Measurements from ENCODE around the gene GNG7.
"Not testable (repeated sequence)": the region's sequence is repeated elsewhere in the genome, so short reads cannot be mapped to it uniquely, and the experiment has no call there.

The GNG7 gene

GRCh38 chr19:2524840-2525723, 177.4 kb downstream of the GNG7 start:
- Histone ChIP-seq H3K4me3 (ENCODE audit: low read depth in 1 of 2, low read length in 2 of 2) (no peak overlapping the region), H3K79me2 (ENCODE audit: insufficient read depth, low read length) (no peaks in the 10 kb centered on the region), H3K9ac (ENCODE audit: low read depth, low read length) (no peak overlapping the region), H3K4me2 (ENCODE audit: insufficient read depth, low read length) (no peak overlapping the region), H3K9me3 (ENCODE audit: insufficient read depth, low read length, severe bottlenecking) (no peaks in the 10 kb centered on the region), H4K20me1 (ENCODE audit: insufficient read depth, low read length) (no peaks in the 10 kb centered on the region; the same call in 1 of the 2 replicates), H3K36me3 (ENCODE audit: insufficient read depth, low read length) (no peaks in the 10 kb centered on the region), H2AFZ (ENCODE audit: low read depth, low read length) (no peak overlapping the region), H3K27ac (ENCODE audit: low read length) (no peak overlapping the region), H3K27me3 (ENCODE audit: insufficient read depth, low read length, poor library complexity) (no peaks in the 10 kb centered on the region), H3K4me1 (ENCODE audit: insufficient read depth, low read length) (no peaks in the 10 kb centered on the region)
- DNase-seq = no peak
- no peak for ATAC-seq (ENCODE audit: insufficient read depth, low read depth)
- TF ChIP-seq CTCF (IDR thresholded peaks at IDR 0.05; ENCODE audit: borderline replicate concordance, extremely low read depth, low read length, poor library complexity, severe bottlenecking) = no peak
- no peak for TF ChIP-seq EZH2 (IDR thresholded peaks at IDR 0.05; ENCODE audit: borderline replicate concordance, low read depth, low read length, severe bottlenecking)

DNA sequence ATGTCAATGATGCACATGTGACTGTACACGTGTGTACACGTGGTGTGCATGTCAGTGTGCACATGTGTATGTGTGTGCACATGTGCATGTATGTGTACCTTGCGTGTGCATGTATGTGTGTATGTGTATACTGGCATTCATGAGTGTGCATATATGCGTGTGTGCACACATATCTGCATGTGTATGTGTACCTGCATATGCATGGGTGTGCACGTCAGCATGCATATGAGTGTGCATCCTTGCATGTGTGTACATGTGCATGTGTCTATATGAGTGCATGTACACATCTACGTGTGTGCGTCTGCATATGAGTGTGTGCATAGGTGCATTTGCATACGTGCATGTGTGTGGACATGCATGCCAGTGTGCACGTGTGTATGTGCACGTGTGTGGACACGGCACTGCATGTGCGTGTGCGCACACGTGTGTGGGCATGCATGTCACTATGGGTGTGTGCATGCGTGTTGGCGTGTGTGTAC, 178.1 kb downstream of the GNG7 start:
- H3K4me2 ChIP-seq (ENCODE audit: insufficient read depth, low read length) = no peak overlapping the region

DNA sequence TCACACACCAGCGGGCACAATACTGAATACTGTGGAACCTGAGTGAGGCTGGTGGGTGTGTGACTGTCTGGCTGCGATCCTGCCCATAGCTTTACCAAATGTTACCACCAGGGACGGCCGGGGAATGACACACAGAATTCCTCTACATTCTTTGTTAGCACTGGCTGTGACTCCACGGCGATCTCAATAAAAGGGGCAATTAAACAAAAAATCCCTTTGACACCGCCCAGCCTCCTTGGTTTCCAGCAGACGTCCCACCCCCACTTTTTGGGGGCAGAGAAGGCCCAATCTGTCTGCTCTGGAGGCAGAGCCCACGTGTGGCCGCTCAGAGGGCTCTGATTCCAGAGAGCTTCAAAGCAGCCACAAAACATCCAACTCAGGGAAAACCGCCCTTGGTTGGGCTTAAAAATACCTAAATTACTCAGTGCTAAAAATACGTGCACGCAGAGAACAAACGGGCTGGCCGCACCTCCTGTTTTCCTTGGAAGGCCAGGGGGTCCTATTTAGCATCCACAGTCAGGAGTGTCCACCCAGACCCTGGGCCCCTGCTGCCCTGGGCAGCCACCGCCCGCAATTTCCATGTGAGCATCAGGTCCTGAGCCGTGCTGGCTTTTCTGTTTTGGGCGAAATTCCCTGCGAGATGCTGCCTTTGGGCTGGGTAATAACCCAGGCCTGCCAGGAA, 178.7 kb downstream of the GNG7 start:
- Histone ChIP-seq H3K27me3 (ENCODE audit: insufficient read depth, low read length, poor library complexity) (no peaks in the 10 kb centered on the region), H3K4me2 (ENCODE audit: insufficient read depth, low read length) (no peak overlapping the region), H2AFZ (ENCODE audit: low read depth, low read length) (no peak overlapping the region), H3K4me3 (ENCODE audit: low read depth in 1 of 2, low read length in 2 of 2) (no peak overlapping the region), H3K79me2 (ENCODE audit: insufficient read depth, low read length) (no peaks in the 10 kb centered on the region), H3K9ac (ENCODE audit: low read depth, low read length) (no peak overlapping the region), H3K4me1 (ENCODE audit: insufficient read depth, low read length) (no peaks in the 10 kb centered on the region), H3K9me3 (ENCODE audit: insufficient read depth, low read length, severe bottlenecking) (no peaks in the 10 kb centered on the region), H3K36me3 (ENCODE audit: insufficient read depth, low read length) (no peaks in the 10 kb centered on the region), H3K27ac (ENCODE audit: low read length) (no peak overlapping the region), H4K20me1 (ENCODE audit: insufficient read depth, low read length) (no peaks in the 10 kb centered on the region; the same call in 1 of the 2 replicates)
- TF ChIP-seq CTCF (IDR thresholded peaks at IDR 0.05; ENCODE audit: borderline replicate concordance, extremely low read depth, low read length, poor library complexity, severe bottlenecking) (no peak), EZH2 (IDR thresholded peaks at IDR 0.05; ENCODE audit: borderline replicate concordance, low read depth, low read length, severe bottlenecking) (no peak)
- ATAC-seq (ENCODE audit: insufficient read depth, low read depth) = no peak
- no peak for DNase-seq

More for the DNA sequence above, 178.1 kb downstream of the GNG7 start:
- ATAC-seq (ENCODE audit: insufficient read depth, low read depth) (no peak), DNase-seq (no peak)
- Histone ChIP-seq H3K4me3 (ENCODE audit: low read depth in 1 of 2, low read length in 2 of 2) (no peak overlapping the region), H3K79me2 (ENCODE audit: insufficient read depth, low read length) (no peaks in the 10 kb centered on the region), H3K9ac (ENCODE audit: low read depth, low read length) (no peak overlapping the region), H3K36me3 (ENCODE audit: insufficient read depth, low read length) (no peaks in the 10 kb centered on the region), H3K27me3 (ENCODE audit: insufficient read depth, low read length, poor library complexity) (no peaks in the 10 kb centered on the region), H4K20me1 (ENCODE audit: insufficient read depth, low read length) (no peaks in the 10 kb centered on the region; the same call in 1 of the 2 replicates), H3K4me1 (ENCODE audit: insufficient read depth, low read length) (no peaks in the 10 kb centered on the region), H3K27ac (ENCODE audit: low read length) (no peak overlapping the region), H3K9me3 (ENCODE audit: insufficient read depth, low read length, severe bottlenecking) (no peaks in the 10 kb centered on the region), H2AFZ (ENCODE audit: low read depth, low read length) (no peak overlapping the region)
- no peak for TF ChIP-seq EZH2 (IDR thresholded peaks at IDR 0.05; ENCODE audit: borderline replicate concordance, low read depth, low read length, severe bottlenecking)

GRCh38 chr19:2519482-2519881, 183.0 kb downstream of the GNG7 start:
- no peak overlapping the region for H3K9ac ChIP-seq (ENCODE audit: low read depth, low read length)
- H3K36me3 ChIP-seq (ENCODE audit: insufficient read depth, low read length) = no peaks in the 10 kb centered on the region
- H3K79me2 ChIP-seq (ENCODE audit: insufficient read depth, low read length) = no peaks in the 10 kb centered on the region
- peaks cover 4% of the 10 kb centered on the region for H3K27me3 ChIP-seq (ENCODE audit: insufficient read depth, low read length, poor library complexity)
- ATAC-seq (ENCODE audit: insufficient read depth, low read depth) = no peak
- H2AFZ ChIP-seq (ENCODE audit: low read depth, low read length) = no peak overlapping the region
- H3K9me3 ChIP-seq (ENCODE audit: insufficient read depth, low read length, severe bottlenecking) = no peaks in the 10 kb centered on the region
- no peak overlapping the region for H3K4me2 ChIP-seq (ENCODE audit: insufficient read depth, low read length)
- DNase-seq = no peak
- TF ChIP-seq EZH2 (IDR thresholded peaks at IDR 0.05; ENCODE audit: borderline replicate concordance, low read depth, low read length, severe bottlenecking) (no peak), CTCF (IDR thresholded peaks at IDR 0.05; ENCODE audit: borderline replicate concordance, extremely low read depth, low read length, poor library complexity, severe bottlenecking) (no peak)
- H3K4me1 ChIP-seq (ENCODE audit: insufficient read depth, low read length) = peaks cover 11% of the 10 kb centered on the region
- no peak overlapping the region for H3K27ac ChIP-seq (ENCODE audit: low read length)
- H4K20me1 ChIP-seq (ENCODE audit: insufficient read depth, low read length) = no peaks in the 10 kb centered on the region; the same call in 1 of the 2 replicates
- no peak overlapping the region for H3K4me3 ChIP-seq (ENCODE audit: low read depth in 1 of 2, low read length in 2 of 2)

DNA sequence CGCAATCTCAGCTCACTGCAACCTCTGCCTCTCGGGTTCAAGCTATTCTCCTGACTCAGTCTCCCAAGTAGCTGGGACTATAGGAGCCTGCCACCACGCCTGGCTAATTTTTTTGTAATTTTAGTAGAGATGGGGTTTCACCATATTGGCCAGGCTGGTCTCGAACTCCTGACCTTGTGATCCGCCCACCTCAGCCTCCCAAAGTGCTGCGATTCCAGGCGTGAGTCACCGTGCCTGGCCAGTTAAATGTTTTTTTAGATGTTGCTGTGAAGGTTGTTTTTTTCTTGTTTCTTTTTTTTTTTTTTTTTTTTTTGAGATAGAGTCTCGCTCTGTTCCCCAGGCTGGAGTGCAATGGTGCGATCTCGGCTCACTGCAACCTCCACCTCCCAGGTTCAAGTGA, 183.6 kb downstream of the GNG7 start:
- not testable (repeated sequence) for ATAC-seq (ENCODE audit: insufficient read depth, low read depth); H2AFZ ChIP-seq (ENCODE audit: low read depth, low read length); H3K4me3 ChIP-seq (ENCODE audit: low read depth in 1 of 2, low read length in 2 of 2); H3K27me3 ChIP-seq (ENCODE audit: insufficient read depth, low read length, poor library complexity); H3K4me2 ChIP-seq (ENCODE audit: insufficient read depth, low read length); H3K9me3 ChIP-seq (ENCODE audit: insufficient read depth, low read length, severe bottlenecking); H3K79me2 ChIP-seq (ENCODE audit: insufficient read depth, low read length); H3K9ac ChIP-seq (ENCODE audit: low read depth, low read length); H3K27ac ChIP-seq (ENCODE audit: low read length); H4K20me1 ChIP-seq (ENCODE audit: insufficient read depth, low read length); H3K36me3 ChIP-seq (ENCODE audit: insufficient read depth, low read length); DNase-seq
- peaks cover 11% of the 10 kb centered on the region for H3K4me1 ChIP-seq (ENCODE audit: insufficient read depth, low read length)
